Lower leg skin (tissue), 4 donors: ENCODE measurements around the gene TLE3. TPM values are rescaled to one million over a fixed set of nuclear protein-coding genes. Genes with fewer than 3 reads are reported as not detected.

Source experiments
- DNase-seq, 2 donors: peaks; one replicate each; pipeline ENCODE4 v3.0.0-alpha.2; 2019; ENCODE audit warnings: low spot score in 2 of 2
- H3K4me3 ChIP-seq: fragments of 200-600 bp; sonication (generic); 2 replicates; pipeline ENCODE4 v1.5.1; 2017; ENCODE audit warnings: mild to moderate bottlenecking, low read depth; ENCODE audit not compliant: poor library complexity, severe bottlenecking
- CTCF ChIP-seq, 3 donors: fragments of 450-650 bp; IDR thresholded peaks; one replicate each; pipeline ENCODE4 v1.5.1; 2016; ENCODE audit warnings: antibody characterized with exemption in 3 of 3, mild to moderate bottlenecking in 3 of 3, moderate library complexity in 2 of 3
- POLR2A ChIP-seq, 2 donors: fragments of 450-650 bp; IDR thresholded peaks; one replicate each; pipeline ENCODE4 v1.6.1; 2016 to 2017; ENCODE audit warnings: antibody characterized with exemption in 2 of 2, mild to moderate bottlenecking in 1 of 2, moderate library complexity in 1 of 2
- WGBS, 2 donors: methylation state at CpG; one replicate each; pipeline ENCODE4 v1.1.5; 2018; 5-methylcytosine and 5-hydroxymethylcytosine counted together
- intact Hi-C: fragments of 100-400 bp; cut with DNase I; formaldehyde crosslinking; loops from one replicate; pipeline ENCODE4 v1.15.0; 2023; ENCODE audit warnings: low total_unique reads
- total RNA-seq, 4 donors: library from RNA; depleted of rRNA; stranded (reverse); fragments of >200 nt; gene quantifications; one replicate each; pipeline ENCODE4 v1.1.0, GENCODE V29; 2016

The TLE3 gene
- total RNA-seq, 4 donors from 2014 or later = 95.7 to 136 (median 124) TPM

- H3K4me3 ChIP-seq = no peak overlapping the region
- intact Hi-C loops = no loop called here
Measured at GRCh38 chr15:70061696-70062270, 35.9 kb downstream of the TLE3 start.

GRCh38 chr15:70060993-70061305, 36.8 kb downstream of the TLE3 start:
- 94 to 96% methylated on average over 8 of the region's 8 CpGs for WGBS, 2 donors
- TF ChIP-seq POLR2A (IDR thresholded peaks at IDR 0.05) = no peak
- TF ChIP-seq CTCF (IDR thresholded peaks at IDR 0.05) = no peak
- DNase-seq = no peak
- no peak overlapping the region for H3K4me3 ChIP-seq
- intact Hi-C loops = no loop called here

More at GRCh38 chr15:70061696-70062270, 35.9 kb downstream of the TLE3 start:
- WGBS, 2 donors = 82% methylated on average over 15 of the region's 15 CpGs
- no peak for DNase-seq
- TF ChIP-seq CTCF (IDR thresholded peaks at IDR 0.05) (no peak), POLR2A (IDR thresholded peaks at IDR 0.05) (no peak)

GRCh38 chr15:70060214-70060992, 37.3 kb downstream of the TLE3 start:
- DNase-seq = no peak
- no peak overlapping the region for H3K4me3 ChIP-seq
- WGBS, 2 donors = 91 to 95% methylated on average over 26 of the region's 26 CpGs
- intact Hi-C loops = no loop called here
- TF ChIP-seq POLR2A (IDR thresholded peaks at IDR 0.05) (no peak), CTCF (IDR thresholded peaks at IDR 0.05) (no peak)

- TF ChIP-seq CTCF (IDR thresholded peaks at IDR 0.05) = no peak
- no peak for TF ChIP-seq POLR2A (IDR thresholded peaks at IDR 0.05)
- DNase-seq = no peak
- no peak overlapping the region for H3K4me3 ChIP-seq
- 97 to 98% methylated on average over 8 of the region's 8 CpGs for WGBS, 2 donors
- intact Hi-C loops = no loop called here
Measured at GRCh38 chr15:70059476-70060213, 38.1 kb downstream of the TLE3 start.

- H3K4me3 ChIP-seq = no peak overlapping the region
- no peak for TF ChIP-seq CTCF (IDR thresholded peaks at IDR 0.05)
- DNase-seq = no peak
- intact Hi-C loops = no loop called here
- WGBS, 2 donors = 94 to 96% methylated on average over 11 of the region's 11 CpGs
Measured at GRCh38 chr15:70058642-70059360, 38.9 kb downstream of the TLE3 start.
